Panc1 (cell line): ENCODE results near the gene PNRC2. TPM values are rescaled to one million over a fixed set of nuclear protein-coding genes. Genes with fewer than 3 reads are reported as not detected.

ENCODE experiments used
- ATAC-seq: fragments of 200-7000 bp; cut with Tn5 transposase; 2 replicates; pipeline ENCODE4 v1.9.1; 2020; ENCODE audit warnings: mild to moderate bottlenecking, moderate library complexity
- BruUV-seq: library from RNA; stranded (reverse); fragments of 400-500 nt; replicated peaks from 2 replicates; lab custom pipeline; 2021; lab: Mats Ljungman, UMichigan
- CTCF ChIA-PET: fragments of 300-600 bp; sonication (Branson Sonifier 250); formaldehyde crosslinking; loops from one replicate; lab custom pipeline; 2022; ENCODE audit warnings: antibody characterized with exemption; lab: Charles Lee
- POLR2A ChIA-PET: fragments of 300-600 bp; sonication (Branson Sonifier 250); formaldehyde crosslinking; loops from one replicate; lab custom pipeline; 2022; ENCODE audit warnings: antibody characterized with exemption; lab: Charles Lee
- DNase-seq: peaks from one replicate; pipeline ENCODE4 v3.0.0-alpha.2; 2010; ENCODE audit warnings: low read depth, low spot score
- H3K27ac ChIP-seq: 2 replicates; pipeline ENCODE4 v1.5.1; 2011; ENCODE audit warnings: mild to moderate bottlenecking, low read length, inconsistent platforms
- H3K27me3 ChIP-seq: fragments of 200-500 bp; sonication (Bioruptor generic); 2 replicates; pipeline ENCODE4 v1.6.0; 2014; ENCODE audit warnings: low read length, inconsistent platforms; ENCODE audit not compliant: control insufficient read depth, insufficient read depth
- H3K36me3 ChIP-seq: fragments of 200-500 bp; sonication (Bioruptor generic); 2 replicates; pipeline ENCODE4 v1.5.1; 2014; ENCODE audit warnings: inconsistent platforms, mild to moderate bottlenecking, low read length, moderate library complexity; ENCODE audit not compliant: control insufficient read depth, insufficient read depth
- H3K4me1 ChIP-seq: 2 replicates; pipeline ENCODE4 v1.5.1; 2011; ENCODE audit warnings: inconsistent platforms, mild to moderate bottlenecking, low read length, moderate library complexity; ENCODE audit not compliant: control insufficient read depth, insufficient read depth
- H3K4me3 ChIP-seq, 2 experiments: 2 replicates each; pipeline ENCODE4 v1.5.1; 2011 to 2012; ENCODE audit warnings: low read depth in 2 of 2, low read length in 2 of 2, mild to moderate bottlenecking in 2 of 2, inconsistent platforms in 1 of 2, moderate library complexity in 1 of 2
- H3K9me3 ChIP-seq: fragments of 200-500 bp; sonication (Bioruptor generic); 2 replicates; pipeline ENCODE4 v1.5.1; 2014; ENCODE audit warnings: low read depth, mild to moderate bottlenecking, inconsistent platforms, low read length, moderate library complexity; ENCODE audit not compliant: control insufficient read depth, insufficient read depth
- CTCF ChIP-seq: fragments of 450-650 bp; IDR thresholded peaks from 2 replicates; pipeline ENCODE4 v1.5.1; 2017; ENCODE audit warnings: mild to moderate bottlenecking
- POLR2AphosphoS5 ChIP-seq: IDR thresholded peaks from 2 replicates; pipeline ENCODE4 v1.6.1; 2012; ENCODE audit warnings: mild to moderate bottlenecking, low read depth, low read length, moderate library complexity
- REST ChIP-seq, 2 experiments: IDR thresholded peaks; 2 replicates each; pipeline ENCODE4 v1.6.1; 2011 to 2012; ENCODE audit warnings: low read depth in 2 of 2, control low read depth in 1 of 2, low read length in 1 of 2, mild to moderate bottlenecking in 1 of 2, moderate library complexity in 1 of 2; ENCODE audit not compliant: insufficient read depth in 1 of 2
- SIN3A ChIP-seq: IDR thresholded peaks from 2 replicates; pipeline ENCODE4 v1.6.1; 2012; ENCODE audit warnings: low read depth, mild to moderate bottlenecking, low read length, moderate library complexity, borderline replicate concordance; ENCODE audit not compliant: insufficient read depth
- TCF7L2 ChIP-seq: IDR thresholded peaks from 2 replicates; pipeline ENCODE4 v1.6.1; 2011; ENCODE audit warnings: mild to moderate bottlenecking, low read depth, low read length, inconsistent platforms
- in situ Hi-C: cut with HindIII; loops from 2 replicates; pipeline ENCODE4 v1.10.0; 2016; ENCODE audit warnings: low sequenced_read_pairs, low pct_unique_long_range_greater_than_20kb
- intact Hi-C: fragments of 100-400 bp; cut with micrococcal nuclease; formaldehyde crosslinking; loops from one replicate; pipeline ENCODE4 v1.10.0; 2022; ENCODE audit not compliant: unreplicated experiment
- total RNA-seq: library from RNA; stranded (reverse); gene quantifications from one replicate; pipeline ENCODE4 v1.2.1, GENCODE V29; 2021; ENCODE audit not compliant: unreplicated experiment

The PNRC2 gene
- total RNA-seq, 1 experiment from 2014 or later, result 97.4 TPM

- intact Hi-C loops (loop anchor here (10.0 kb wide), 1 partner anchor 101 kb away; no protein-coding TSS in a partner anchor), in situ Hi-C loops (no loop called here)
- no TSS peak for BruUV-seq
- CTCF ChIA-PET, result interaction anchor here (0.6 kb wide), 1 partner anchor 10 kb away, joined by 3 read pairs; no protein-coding TSS in a partner anchor
- H3K27me3 ChIP-seq, result no peaks in the 10 kb centered on the region
- DNase-seq (no peak), ATAC-seq (no peak)
- H3K36me3 ChIP-seq, result no peaks in the 10 kb centered on the region
- POLR2A ChIA-PET, result interaction anchor here (0.6 kb wide), 1 partner anchor 122 kb away, joined by 7 read pairs; no protein-coding TSS in a partner anchor
- H3K9me3 ChIP-seq, result no peaks in the 10 kb centered on the region
- no peaks in the 10 kb centered on the region for H3K4me1 ChIP-seq
- H3K27ac ChIP-seq, result no peak overlapping the region
- TF ChIP-seq CTCF, result no peak
- no peak overlapping the region for H3K4me3 ChIP-seq
These were observed 44.2 kb upstream of the PNRC2 start for GRCh38 chr1:23915466-23915865.

- intact Hi-C loops, result loop anchor here (10.0 kb wide), 1 partner anchor 102 kb away; no protein-coding TSS in a partner anchor
- peak; percentile 51 for DNase-seq
- no peak overlapping the region for H3K4me3 ChIP-seq
- no TSS peak for BruUV-seq
- H3K4me1 ChIP-seq, result no peaks in the 10 kb centered on the region
- peak; percentile 97 for ATAC-seq
- H3K27ac ChIP-seq, result no peak overlapping the region
- ChIA-PET CTCF (interaction anchor here (0.5 to 1.7 kb wide), 11 partner anchors 9 to 165 kb away, joined by 3 to 9 read pairs (median 4); partner anchors contain the start of genes FUCA1 and LYPLA2), POLR2A (interaction anchor here (0.5 kb wide), 1 partner anchor 88 kb away, joined by 3 read pairs; no protein-coding TSS in a partner anchor)
- H3K9me3 ChIP-seq, result no peaks in the 10 kb centered on the region
- no peaks in the 10 kb centered on the region for H3K36me3 ChIP-seq
- in situ Hi-C loops, result no loop called here
- TF ChIP-seq REST (IDR thresholded peaks at IDR 0.05; ENCODE audit: insufficient read depth in 1 of 2, low read depth in 2 of 2, low read length in 1 of 2) (no peak), SIN3A (no peak), CTCF (peak; percentile 85), POLR2AphosphoS5 (no peak), TCF7L2 (no peak)
- no peaks in the 10 kb centered on the region for H3K27me3 ChIP-seq
These were observed 43.2 kb upstream of the PNRC2 start for GRCh38 chr1:23916209-23917131.
